HG03095 (cell line): ENCODE measurements around the gene SGPP2.

Source experiments
- ATAC-seq: cut with Tn5 transposase; IDR thresholded peaks from one replicate; pipeline ENCODE4 v1.9.1; 2021; ENCODE audit warnings: moderate library complexity; ENCODE audit not compliant: unreplicated experiment

The SGPP2 gene

DNA sequence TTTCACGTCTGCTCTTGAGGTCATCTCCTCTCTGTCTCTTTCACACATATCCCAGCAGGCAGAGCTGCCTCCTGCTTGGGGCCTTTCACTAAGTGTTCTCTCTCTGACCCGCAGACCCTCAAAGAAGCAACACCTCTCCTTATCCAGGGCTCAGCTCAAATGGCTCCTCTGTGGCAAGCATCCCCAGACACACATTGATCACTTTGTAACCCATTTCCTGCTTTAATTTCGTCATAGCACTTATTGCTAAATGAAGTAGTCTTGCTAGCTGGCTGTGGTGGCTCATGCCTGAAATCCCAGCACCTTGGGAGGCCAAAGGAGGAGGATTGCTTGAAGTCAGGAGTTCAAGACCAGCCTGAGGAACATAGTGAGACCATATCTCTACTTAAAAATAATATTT is 41.4 kb downstream of the SGPP2 start:
- ATAC-seq, result no peak

DNA sequence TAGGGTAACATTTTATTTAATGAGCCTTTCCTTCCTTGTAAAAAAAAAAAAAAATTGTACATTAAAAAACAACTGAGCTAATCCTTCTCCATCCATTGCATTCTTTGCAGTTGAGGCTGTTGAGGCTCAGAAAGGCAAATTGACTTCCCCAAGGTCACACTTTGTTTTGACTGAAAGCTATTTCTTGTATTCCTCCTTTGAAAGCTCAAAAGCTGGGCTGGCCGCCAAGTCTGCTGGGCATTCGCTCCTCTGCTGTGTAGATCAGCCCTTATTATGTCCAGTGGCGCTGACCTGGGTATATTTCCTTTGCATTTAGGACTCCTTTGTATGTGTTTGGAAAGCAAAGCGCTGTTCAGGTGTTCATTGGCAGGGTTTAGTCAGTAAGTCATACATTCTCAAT is 44.0 kb downstream of the SGPP2 start:
- no peak for ATAC-seq

DNA sequence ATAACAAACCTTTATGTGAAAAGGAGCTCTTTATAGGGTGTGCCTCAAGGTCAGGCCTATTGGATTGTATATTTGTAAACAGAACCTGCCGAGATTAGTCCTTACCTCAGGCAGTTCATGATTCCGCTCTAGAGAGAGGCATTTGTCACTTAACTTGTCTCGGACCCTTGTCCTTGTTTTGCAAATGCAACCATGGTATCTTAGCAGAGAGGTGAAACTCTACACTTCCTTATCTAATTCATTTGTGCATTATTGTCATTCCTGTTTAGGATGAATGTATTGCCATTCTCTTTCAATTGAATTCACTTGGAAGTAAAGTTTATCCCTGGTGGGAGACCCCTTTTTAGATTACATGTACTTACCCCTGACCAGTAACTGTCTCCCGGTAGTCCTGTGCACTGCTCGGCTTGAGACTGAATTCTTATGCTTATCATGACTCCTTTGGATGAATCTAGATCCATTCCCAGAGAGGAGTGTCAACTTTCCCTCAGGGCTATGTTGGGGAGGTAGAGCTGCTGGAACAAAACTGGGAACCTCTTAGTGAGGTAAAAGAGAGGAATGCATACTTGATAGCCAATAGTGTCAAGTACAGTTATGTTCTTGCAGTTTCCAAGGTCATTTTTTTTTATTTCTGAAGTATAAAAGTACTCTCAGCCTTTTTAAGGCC is 46.6 kb downstream of the SGPP2 start:
- ATAC-seq, result no peak

DNA sequence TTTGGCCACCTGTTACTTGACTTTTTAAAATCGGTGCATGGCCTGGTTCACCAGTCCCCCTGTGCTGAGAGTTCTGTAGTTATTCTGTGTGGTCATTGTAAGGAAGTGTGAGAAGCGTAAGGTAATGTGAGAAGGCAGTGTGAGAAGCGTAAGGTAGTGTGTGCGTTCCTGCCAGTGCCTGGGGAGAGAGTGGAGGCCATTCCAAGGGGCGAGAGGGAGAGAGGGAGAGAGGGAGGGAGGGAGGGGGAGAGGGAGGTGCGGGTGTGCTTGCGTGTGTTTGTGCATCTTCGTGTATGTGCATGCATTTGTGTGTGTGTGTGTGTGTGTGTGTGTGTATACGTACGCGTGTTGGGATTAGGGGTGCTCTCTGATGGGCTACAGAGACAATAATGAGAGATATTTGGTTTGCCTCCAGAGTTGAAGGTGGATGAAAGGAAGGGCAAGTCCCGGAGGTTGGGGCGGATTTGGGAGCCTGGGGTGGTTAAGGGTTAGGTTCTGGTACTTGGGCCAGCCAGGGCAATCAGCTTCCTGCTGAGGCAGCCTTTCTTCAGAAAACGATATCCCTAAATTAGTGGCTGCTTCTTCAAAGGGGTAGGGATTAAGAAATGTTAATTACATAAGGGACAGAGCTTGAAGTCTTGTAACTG is 53.7 kb downstream of the SGPP2 start:
- ATAC-seq, result no peak

DNA sequence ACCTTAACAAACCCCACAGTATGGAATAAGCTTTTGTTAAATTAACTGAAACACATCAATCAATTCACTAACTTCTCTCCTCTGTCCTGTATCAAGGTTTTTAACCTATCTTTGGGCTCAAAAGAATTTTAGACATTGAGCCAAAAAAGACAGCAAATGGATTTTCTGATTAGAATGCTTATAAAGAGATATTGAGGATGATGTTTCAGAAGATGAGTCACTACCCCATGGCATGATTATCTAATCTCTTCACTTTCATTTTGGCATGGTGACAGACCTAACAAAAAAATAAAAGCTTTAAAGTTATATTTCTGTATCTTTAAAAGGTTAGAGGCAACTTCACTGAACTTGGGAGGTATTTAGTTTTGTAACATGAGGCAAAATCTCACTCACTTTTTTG is 55.5 kb downstream of the SGPP2 start:
- ATAC-seq, result no peak

DNA sequence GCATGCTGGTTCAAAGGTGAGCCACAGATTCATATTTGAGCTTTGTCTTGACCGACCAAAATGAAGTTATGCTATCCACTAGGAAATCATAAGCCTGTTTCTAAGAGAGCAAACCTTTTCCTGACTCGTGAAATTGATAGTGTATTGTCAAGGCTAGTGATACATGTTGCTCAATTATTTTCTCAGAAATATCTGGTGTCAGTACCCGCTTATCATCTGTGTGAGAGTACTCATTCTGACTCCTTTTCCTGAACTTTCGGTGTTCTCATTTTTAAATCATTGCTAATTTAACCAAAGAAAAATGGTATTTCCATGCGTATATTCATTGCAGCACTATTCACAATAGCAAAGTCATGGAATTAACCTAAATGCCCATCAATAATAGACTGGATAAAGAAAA is 56.2 kb downstream of the SGPP2 start:
- no peak for ATAC-seq

DNA sequence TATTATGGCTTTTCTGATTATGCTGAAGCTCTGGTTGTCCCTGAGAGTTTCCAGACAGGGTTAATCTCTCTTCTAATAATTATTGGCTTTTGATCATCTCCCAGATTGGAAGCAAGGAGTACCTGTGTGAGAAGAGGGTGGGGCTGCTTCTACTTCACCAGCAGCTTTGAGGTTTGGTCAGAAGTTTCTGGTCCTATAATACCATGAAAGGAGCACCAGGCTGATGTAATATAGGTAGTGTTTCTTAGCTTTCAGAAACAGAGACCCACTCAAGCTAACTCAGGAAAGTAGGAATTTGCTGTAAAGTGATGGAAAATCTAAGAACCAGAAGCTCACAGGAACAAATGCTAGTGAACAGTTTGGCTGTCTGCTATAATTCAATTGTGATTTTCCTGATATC is 57.6 kb downstream of the SGPP2 start:
- ATAC-seq, result no peak

DNA sequence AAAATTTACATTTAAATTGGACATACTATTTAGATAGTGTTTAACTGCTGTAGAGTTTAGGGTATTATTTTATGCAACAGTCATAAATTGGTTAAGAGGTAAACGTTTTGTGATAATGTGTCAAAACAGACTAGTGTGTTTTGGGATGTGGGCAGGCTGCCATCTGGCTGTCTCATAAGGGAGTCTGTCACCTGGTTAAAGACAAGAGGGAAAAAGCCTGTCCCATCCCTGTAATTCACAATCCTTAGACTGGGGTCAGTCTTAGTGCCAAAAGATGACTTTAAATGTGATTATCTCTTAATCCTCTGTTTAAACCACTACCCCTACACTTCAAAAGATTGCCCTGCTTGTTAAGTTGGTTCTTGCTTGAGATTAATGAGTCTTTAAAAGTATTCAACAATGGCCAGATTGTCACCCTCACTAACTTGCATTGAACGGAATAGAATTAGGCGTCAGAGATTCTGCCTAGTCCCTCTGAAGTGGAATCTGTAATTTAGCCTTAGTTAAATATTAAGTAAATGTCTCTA is 59.2 kb downstream of the SGPP2 start:
- no peak for ATAC-seq

DNA sequence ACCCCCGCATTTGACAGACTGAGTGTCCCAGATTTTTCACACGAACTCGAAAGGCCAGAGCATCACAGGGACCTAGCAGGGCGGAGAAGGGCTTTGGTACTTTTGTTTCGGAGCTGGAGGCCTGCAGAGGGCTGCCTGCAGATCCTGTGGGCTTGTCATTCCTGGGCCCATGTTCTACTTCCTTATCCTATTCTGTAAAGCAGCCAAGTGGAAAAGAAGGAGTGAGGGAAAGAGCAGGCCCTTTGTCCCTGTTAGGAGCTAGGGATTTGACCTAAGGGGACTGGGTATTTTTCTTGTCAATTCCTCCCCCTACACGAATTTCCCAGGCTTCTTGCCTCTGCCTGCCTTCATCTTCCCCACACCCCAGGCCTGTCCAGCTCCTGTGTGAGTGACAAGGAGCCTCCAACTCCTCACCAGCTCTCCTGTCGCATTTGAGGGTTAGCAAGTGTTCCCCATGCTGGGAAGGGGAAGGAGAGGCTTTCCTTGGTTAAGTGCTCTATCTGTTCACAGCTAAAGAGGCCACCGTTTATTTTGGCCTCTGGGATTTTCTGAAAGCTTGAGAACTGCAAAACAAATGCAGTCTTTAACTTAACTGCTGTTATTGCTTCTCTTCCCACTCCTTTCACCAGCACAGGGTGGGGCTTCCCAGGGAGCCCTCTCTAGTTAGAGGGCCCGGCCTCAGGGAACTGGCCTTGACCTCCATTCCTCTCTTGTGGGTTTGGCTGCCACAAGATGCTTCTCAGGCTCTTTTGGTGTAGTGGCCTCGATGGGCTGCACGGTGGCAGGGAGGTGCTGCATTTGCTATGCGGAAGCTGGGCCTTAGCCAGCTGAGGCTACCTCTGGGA is 61.2 kb downstream of the SGPP2 start:
- ATAC-seq, result no peak

DNA sequence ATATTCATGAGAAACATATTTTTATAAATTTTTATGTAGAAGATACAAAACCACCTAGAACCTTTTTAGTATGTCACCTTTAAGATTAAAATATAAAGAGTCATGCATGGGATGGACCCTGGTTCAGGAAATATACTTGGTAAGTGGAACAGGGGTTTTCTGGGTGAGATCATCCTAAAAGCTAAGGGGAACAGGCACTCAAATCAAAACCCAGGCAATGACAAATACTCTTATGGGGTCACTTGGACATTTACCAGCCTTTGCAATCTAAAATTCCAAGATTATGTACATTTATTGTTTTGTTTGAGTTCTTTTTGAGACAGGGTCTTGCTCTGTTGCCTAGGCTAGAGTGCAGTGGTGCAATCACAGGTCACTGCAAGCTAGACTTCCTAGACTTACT is 65.8 kb downstream of the SGPP2 start:
- ATAC-seq, result no peak

DNA sequence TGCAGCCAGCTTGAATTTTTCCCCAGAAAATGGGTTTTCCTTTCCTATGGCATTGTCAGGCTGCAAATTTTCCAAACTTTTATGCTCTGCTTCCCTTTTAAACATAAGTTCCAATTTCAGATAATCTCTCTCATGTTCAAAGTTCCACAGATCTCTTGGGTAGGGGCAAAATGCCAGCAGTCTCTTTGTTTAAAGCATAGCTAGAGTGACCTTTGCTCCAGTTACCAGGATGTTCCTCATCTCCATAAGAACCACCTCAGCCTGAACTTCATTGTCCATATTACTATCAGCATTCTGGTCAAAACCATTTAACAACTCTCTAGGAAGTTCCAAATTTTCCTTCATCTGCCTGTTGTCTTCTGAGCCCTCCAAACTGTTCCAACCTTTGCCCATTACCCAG is 68.3 kb downstream of the SGPP2 start:
- ATAC-seq, result no peak

DNA sequence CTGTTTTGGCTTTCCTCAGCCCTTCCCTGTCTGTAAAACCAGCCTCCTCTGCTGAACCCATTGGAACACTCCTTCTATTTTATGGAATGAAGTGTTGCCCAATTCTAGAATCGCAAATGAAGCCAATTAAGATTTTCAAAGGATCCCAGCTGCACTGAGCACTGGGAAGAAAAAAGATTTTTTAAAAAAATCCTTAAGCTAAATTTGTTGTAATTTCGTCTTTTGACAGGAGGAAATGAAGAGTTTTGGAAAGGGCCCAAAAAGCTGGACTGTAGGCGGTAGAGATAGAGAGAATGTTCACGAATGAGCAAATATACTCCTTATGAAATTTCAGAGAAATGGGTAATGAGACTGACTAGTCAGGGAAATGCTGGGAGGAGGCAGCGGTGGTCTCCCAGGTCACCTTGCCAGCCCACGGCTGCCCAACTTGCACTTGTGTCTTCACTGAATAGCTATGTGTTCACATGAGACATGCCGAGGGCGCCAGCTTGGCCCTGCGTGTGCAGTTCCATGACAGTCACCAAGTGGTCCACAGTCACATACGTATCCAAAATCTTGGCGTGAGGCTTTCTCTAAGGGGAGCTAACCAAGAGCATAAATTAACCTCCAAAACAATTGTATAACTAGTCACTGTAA is 69.9 kb downstream of the SGPP2 start:
- ATAC-seq, result no peak

DNA sequence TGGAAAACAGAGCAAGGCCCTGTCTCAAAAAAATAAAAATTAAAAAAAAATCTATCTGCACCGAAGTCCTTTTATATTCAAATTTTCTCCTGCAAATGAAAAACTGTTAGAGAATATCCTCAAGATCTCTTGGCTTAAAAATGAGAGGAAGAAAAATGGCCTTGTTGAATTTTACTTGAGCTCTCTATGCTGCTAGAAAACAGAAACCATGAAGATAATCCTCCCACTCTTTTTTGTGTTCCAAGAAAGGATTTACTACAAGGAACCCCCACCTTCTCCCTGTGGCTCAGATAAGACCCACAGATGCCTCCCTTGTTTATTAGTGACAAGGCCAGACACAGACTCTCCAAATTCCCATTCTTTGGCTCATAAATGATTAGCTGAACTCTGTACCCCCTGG is 71.0 kb downstream of the SGPP2 start:
- ATAC-seq, result no peak

DNA sequence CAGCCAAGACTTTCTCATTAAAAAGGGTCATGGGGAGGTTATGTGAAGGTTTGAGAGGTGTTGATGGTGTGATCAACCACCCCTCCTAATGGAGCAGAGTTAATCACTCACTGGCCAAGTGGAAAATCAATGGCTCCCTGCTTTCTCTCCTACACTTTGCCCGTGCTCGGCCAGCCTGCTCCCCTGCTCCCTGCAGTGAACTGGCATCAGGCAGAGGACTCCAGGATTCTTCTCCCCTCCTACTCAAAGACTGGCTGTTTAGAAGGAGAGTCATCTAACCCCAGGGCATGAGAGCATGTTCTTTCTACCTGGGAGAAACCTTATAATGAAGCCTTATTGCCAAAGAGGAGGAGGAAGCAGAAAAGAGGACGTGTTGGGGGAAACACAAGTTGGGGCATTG is 74.9 kb downstream of the SGPP2 start:
- ATAC-seq, result no peak

DNA sequence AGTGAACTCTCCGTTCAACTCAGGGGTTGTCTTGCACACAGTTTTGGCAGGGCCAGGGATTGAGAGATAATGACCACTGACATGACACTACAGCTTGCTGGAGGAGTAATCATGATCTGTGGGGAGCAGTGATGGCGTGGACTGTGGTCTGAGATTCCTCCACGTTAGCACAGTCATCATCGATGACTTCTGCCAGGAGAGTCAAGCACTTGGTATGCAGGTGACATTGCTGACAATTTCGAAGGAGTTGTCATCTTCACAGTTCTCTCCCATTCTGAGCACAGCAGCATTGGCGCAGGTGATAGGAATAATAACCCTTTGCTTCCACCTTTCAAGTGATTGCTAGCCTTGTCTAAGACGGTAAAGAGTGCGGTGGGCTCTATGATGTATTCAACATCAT is 79.8 kb downstream of the SGPP2 start:
- no peak for ATAC-seq

DNA sequence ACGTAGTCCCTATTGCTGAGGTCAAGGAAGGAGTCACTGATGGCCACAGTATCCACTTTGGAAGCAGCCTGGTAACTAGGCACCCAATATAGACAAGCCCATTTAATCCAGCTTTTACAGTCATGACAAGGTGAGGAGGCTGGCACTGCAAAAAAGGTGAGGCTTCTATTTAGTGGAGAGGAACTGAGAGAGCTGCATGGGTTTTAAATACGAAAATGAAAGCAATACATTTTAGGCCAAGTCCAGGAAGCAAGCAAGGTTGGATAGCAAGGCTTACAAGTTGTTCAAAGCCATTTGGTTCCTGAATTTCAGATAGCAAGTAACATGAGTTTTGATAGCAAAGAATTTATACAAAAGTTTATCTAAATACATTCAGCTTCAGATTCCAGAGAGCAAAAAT is 80.4 kb downstream of the SGPP2 start:
- peak; percentile 99 for ATAC-seq

DNA sequence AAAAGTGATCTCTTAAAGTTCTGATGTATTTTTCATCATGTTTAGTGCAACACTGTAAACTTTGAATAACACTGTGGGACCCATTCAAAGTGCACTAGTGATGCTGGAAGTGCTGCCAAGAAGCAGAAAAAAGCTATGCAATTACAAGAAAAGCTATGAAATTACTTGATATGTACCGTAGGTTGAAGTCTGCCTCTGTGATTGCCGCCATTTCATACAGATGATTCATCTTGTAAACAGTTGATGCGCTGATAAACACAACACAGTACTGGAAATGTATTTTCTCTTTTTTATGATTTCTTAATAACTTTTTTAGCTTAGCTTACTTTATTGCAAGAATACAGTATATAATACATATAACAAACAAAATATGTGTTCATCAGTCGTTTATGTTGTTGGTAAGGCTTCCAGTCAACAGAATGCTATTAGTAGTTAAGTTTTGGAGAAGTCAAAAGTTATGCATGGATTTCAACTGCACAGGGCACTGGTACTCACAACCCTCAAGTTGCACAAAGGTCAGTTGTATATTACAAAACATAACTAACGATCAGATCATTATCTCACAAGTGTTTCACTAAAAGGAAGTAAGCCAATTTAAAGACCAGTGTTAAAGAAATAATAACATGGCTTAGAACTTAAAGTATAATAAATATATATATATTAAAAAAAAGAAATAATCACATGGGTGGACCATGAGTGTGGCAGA is 82.0 kb downstream of the SGPP2 start:
- ATAC-seq, result no peak

DNA sequence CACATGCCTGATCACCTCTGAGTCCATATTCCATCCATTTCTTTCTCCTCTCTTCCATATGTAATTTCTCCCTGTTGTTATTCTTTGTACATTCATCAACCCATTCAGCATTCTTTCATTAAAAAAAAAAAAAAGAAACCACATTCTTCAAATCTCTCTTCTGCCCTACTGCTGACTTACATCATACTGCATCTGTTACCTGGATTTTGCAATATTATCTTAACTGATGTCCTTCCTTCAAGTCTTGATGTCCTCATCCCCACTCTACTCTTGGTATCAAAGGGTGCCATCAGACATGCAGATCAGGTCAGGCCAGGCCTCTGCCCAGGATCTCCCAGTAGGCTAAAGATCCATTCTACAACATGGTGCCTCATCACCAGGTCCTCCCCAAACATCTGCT is 90.6 kb downstream of the SGPP2 start:
- no peak for ATAC-seq

DNA sequence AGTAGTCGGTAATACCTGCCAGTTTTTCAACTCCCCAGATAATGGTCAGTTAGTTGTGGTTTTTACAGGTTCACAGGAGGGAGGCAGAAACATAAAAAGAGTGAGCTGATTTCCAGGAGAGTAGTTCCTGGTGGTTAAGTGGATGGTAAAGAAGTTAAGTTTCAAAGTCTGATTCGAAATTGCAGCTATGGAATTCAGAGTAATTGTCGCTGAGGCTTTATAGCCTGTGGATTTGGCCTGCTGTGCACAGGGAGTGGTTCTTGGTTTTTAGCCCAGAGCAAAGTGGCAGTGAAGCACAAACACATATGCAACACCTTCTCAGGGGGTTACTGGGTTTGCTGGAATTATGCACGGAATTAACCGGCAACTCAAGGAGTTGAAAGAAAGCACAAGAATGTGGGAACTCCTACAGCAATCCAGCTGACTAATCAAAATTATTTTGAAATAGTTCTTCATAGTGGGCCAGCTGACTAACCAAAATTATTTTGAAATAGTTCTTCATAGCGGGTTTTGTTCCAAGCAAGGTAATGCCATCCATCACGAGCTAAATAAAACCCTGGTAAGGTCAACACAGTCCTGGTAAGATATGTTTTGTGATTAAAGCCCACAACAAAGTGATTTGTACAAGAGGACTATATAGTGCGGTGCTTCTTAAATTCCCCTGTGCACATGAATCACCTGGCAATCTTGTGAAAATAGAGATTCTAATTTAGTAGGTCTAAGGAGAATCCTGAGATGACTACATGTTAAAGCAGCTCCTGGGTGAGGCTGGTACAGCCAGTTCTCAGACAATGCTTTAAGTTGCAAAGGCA is 94.4 kb downstream of the SGPP2 start:
- ATAC-seq, result no peak

DNA sequence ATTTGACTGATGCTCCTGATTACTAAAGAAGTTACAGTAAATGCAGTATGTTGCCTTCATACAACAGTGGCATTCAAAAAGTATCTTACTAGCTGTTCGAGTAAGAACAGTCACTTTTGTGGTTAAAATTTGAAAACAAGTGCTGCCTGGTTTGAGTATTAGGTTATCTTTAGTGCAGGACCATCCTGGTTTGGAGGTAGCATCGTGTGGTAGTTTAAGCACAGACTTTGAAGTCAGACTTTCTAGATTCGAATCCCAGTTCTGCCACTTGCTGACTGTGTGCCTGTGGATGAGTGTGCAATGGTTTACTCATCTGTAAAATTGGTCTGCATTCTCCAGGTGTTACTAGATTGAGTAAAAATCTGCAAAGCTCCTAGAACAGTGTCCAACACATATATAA is 96.8 kb downstream of the SGPP2 start:
- peak; percentile 75 for ATAC-seq
